ENCODE results near the gene GPX8. TPM values are rescaled to one million over a fixed set of nuclear protein-coding genes. Genes with fewer than 3 reads are reported as not detected.
A peak's percentile ranks its signal among the peaks of the same experiment; 100 is the strongest.

GPX8 gene
- not detected for total RNA-seq

GRCh38 chr5:55159763-55160492 is at the start of gene GPX8:
TSS of gene GPX8 (plus strand) at chr5:55160171. CDS start at chr5:55160193, 22 bp downstream.
- Mint-ChIP-seq H3K36me3 (ENCODE audit: insufficient read depth in 2 of 2) (no peaks in the 10 kb centered on the region), H3K9me3 (no peaks in the 10 kb centered on the region), H3K4me3 (no peak within 1 kb of the TSS), H3K27me3 (ENCODE audit: low read depth) (peaks cover 56% of the 10 kb centered on the region), H3K27ac (no peak within 1 kb of the TSS), H3K4me1 (ENCODE audit: low read depth) (peaks cover 5% of the 10 kb centered on the region)
- peak in 1 of 2 donors; percentile 44 for DNase-seq
- ATAC-seq (replicated peaks in 1 of 2), result peak; percentile 60 to 63

- H3K4me3 Mint-ChIP-seq, result no peak overlapping the region
These were observed 49.8 kb upstream of the GPX8 start for GRCh38 chr5:55110217-55110616.

GRCh38 chr5:55113327-55113726 is 46.6 kb upstream of the GPX8 start:
- peaks cover 14% of the 10 kb centered on the region for H3K27me3 Mint-ChIP-seq (ENCODE audit: low read depth)
- no peak overlapping the region for H3K4me3 Mint-ChIP-seq
- no peak for ATAC-seq (replicated peaks in 1 of 2)
- H3K4me1 Mint-ChIP-seq (ENCODE audit: low read depth), result peaks cover 27% of the 10 kb centered on the region
- no peaks in the 10 kb centered on the region for H3K9me3 Mint-ChIP-seq
- DNase-seq, result no peak
- H3K36me3 Mint-ChIP-seq (ENCODE audit: insufficient read depth in 2 of 2), result peaks cover 0 to 2% of the 10 kb centered on the region in 2 donors
- H3K27ac Mint-ChIP-seq, result no peak overlapping the region

More at GRCh38 chr5:55110217-55110616, 49.8 kb upstream of the GPX8 start:
- no peaks in the 10 kb centered on the region for H3K9me3 Mint-ChIP-seq
- peaks cover 2 to 3% of the 10 kb centered on the region in 2 donors for H3K36me3 Mint-ChIP-seq (ENCODE audit: insufficient read depth in 2 of 2)
- ATAC-seq (replicated peaks in 1 of 2) (no peak), DNase-seq (no peak)
- H3K27ac Mint-ChIP-seq, result no peak overlapping the region
- H3K4me1 Mint-ChIP-seq (ENCODE audit: low read depth), result peaks cover 18% of the 10 kb centered on the region
- peaks cover 17% of the 10 kb centered on the region for H3K27me3 Mint-ChIP-seq (ENCODE audit: low read depth)

- H3K4me3 Mint-ChIP-seq, result no peak overlapping the region
- no peak for DNase-seq
- peaks cover 27% of the 10 kb centered on the region for H3K4me1 Mint-ChIP-seq (ENCODE audit: low read depth)
- H3K27ac Mint-ChIP-seq, result no peak overlapping the region
- peaks cover 0 to 2% of the 10 kb centered on the region in 2 donors for H3K36me3 Mint-ChIP-seq (ENCODE audit: insufficient read depth in 2 of 2)
- no peak for ATAC-seq (replicated peaks in 1 of 2)
- H3K27me3 Mint-ChIP-seq (ENCODE audit: low read depth), result peaks cover 14% of the 10 kb centered on the region
- no peaks in the 10 kb centered on the region for H3K9me3 Mint-ChIP-seq
These were observed 45.9 kb upstream of the GPX8 start for GRCh38 chr5:55114061-55114460.

- Mint-ChIP-seq H3K4me3 (no peak overlapping the region), H3K4me1 (ENCODE audit: low read depth) (peaks cover 4% of the 10 kb centered on the region), H3K27ac (no peak overlapping the region), H3K9me3 (no peaks in the 10 kb centered on the region), H3K36me3 (ENCODE audit: insufficient read depth in 2 of 2) (no peaks in the 10 kb centered on the region), H3K27me3 (ENCODE audit: low read depth) (no peaks in the 10 kb centered on the region)
- no peak for DNase-seq
- no peak for ATAC-seq (replicated peaks in 1 of 2)
These were observed 36.6 kb upstream of the GPX8 start for GRCh38 chr5:55123365-55123764.

- H3K27ac Mint-ChIP-seq, result peak overlapping the region; percentile 80
- H3K9me3 Mint-ChIP-seq, result peaks cover 13% of the 10 kb centered on the region in 2 donors
- peaks cover 17% of the 10 kb centered on the region for H3K27me3 Mint-ChIP-seq (ENCODE audit: low read depth)
- ATAC-seq (replicated peaks in 1 of 2) (peak; percentile 94 to 95), DNase-seq (peak; percentile 40 to 50)
- H3K4me1 Mint-ChIP-seq (ENCODE audit: low read depth), result peaks cover 17% of the 10 kb centered on the region
- H3K4me3 Mint-ChIP-seq, result peak overlapping the region; percentile 27 to 51
- peaks cover 12 to 16% of the 10 kb centered on the region in 2 donors for H3K36me3 Mint-ChIP-seq (ENCODE audit: insufficient read depth in 2 of 2)
These were observed 25.8 kb upstream of the GPX8 start for GRCh38 chr5:55134053-55134722.

- no peak overlapping the region for H3K4me3 Mint-ChIP-seq
- no peak for DNase-seq
- H3K36me3 Mint-ChIP-seq (ENCODE audit: insufficient read depth in 2 of 2), result peaks cover 5 to 6% of the 10 kb centered on the region in 2 donors
- peaks cover 27% of the 10 kb centered on the region for H3K4me1 Mint-ChIP-seq (ENCODE audit: low read depth)
- H3K27me3 Mint-ChIP-seq (ENCODE audit: low read depth), result peaks cover 17% of the 10 kb centered on the region
- no peak overlapping the region for H3K27ac Mint-ChIP-seq
- peaks cover 5 to 6% of the 10 kb centered on the region in 2 donors for H3K9me3 Mint-ChIP-seq
- ATAC-seq (replicated peaks in 1 of 2), result no peak
These were observed 23.4 kb upstream of the GPX8 start for GRCh38 chr5:55136521-55136920.

- ATAC-seq (replicated peaks in 1 of 2), result peak; percentile 19 to 26
- Mint-ChIP-seq H3K4me1 (ENCODE audit: low read depth) (peaks cover 26% of the 10 kb centered on the region), H3K4me3 (peak overlapping the region in 1 of 2 donors; percentile 19), H3K9me3 (no peaks in the 10 kb centered on the region), H3K27ac (peak overlapping the region; percentile 13), H3K27me3 (ENCODE audit: low read depth) (peaks cover 28% of the 10 kb centered on the region), H3K36me3 (ENCODE audit: insufficient read depth in 2 of 2) (no peaks in the 10 kb centered on the region)
- DNase-seq, result peak in 1 of 2 donors; percentile 3
These were observed 18.9 kb upstream of the GPX8 start for GRCh38 chr5:55140908-55141665.

GRCh38 chr5:55141945-55142690 is 17.9 kb upstream of the GPX8 start:
- Mint-ChIP-seq H3K9me3 (no peaks in the 10 kb centered on the region), H3K27ac (no peak overlapping the region), H3K36me3 (ENCODE audit: insufficient read depth in 2 of 2) (no peaks in the 10 kb centered on the region), H3K27me3 (ENCODE audit: low read depth) (peaks cover 28% of the 10 kb centered on the region), H3K4me1 (ENCODE audit: low read depth) (peaks cover 33% of the 10 kb centered on the region), H3K4me3 (peak overlapping the region; percentile 28 to 31)
- DNase-seq (peak; percentile 19 to 26), ATAC-seq (replicated peaks in 1 of 2) (peak; percentile 79 to 82)

- Mint-ChIP-seq H3K27ac (no peak overlapping the region), H3K9me3 (no peaks in the 10 kb centered on the region), H3K4me3 (no peak overlapping the region), H3K27me3 (ENCODE audit: low read depth) (peaks cover 28% of the 10 kb centered on the region), H3K4me1 (ENCODE audit: low read depth) (peaks cover 33% of the 10 kb centered on the region), H3K36me3 (ENCODE audit: insufficient read depth in 2 of 2) (no peaks in the 10 kb centered on the region)
- ATAC-seq (replicated peaks in 1 of 2), result no peak
- no peak for DNase-seq
These were observed 16.3 kb upstream of the GPX8 start for GRCh38 chr5:55143624-55144023.

- Mint-ChIP-seq H3K4me1 (ENCODE audit: low read depth) (peaks cover 28% of the 10 kb centered on the region), H3K9me3 (no peaks in the 10 kb centered on the region), H3K4me3 (peak overlapping the region in 1 of 2 donors; percentile 39), H3K36me3 (ENCODE audit: insufficient read depth in 2 of 2) (no peaks in the 10 kb centered on the region), H3K27ac (no peak overlapping the region), H3K27me3 (ENCODE audit: low read depth) (peaks cover 37% of the 10 kb centered on the region)
- DNase-seq (no peak), ATAC-seq (replicated peaks in 1 of 2) (no peak)
These were observed 13.9 kb upstream of the GPX8 start for GRCh38 chr5:55146080-55146479.

GRCh38 chr5:55146543-55147151 is 13.3 kb upstream of the GPX8 start:
- Mint-ChIP-seq H3K27ac (no peak overlapping the region), H3K36me3 (ENCODE audit: insufficient read depth in 2 of 2) (no peaks in the 10 kb centered on the region), H3K9me3 (no peaks in the 10 kb centered on the region), H3K27me3 (ENCODE audit: low read depth) (peaks cover 39% of the 10 kb centered on the region), H3K4me1 (ENCODE audit: low read depth) (peaks cover 22% of the 10 kb centered on the region), H3K4me3 (peak overlapping the region in 1 of 2 donors; percentile 39)
- peak; percentile 77 to 81 for DNase-seq
- peak; percentile 73 to 82 for ATAC-seq (replicated peaks in 1 of 2)
